Nephron progenitor cell (in vitro differentiated cells): Measurements from ENCODE around the gene SEC14L1.

Experiments
- DNase-seq: peaks from one replicate; pipeline ENCODE4 v3.0.0; 2021
- H3K27ac Mint-ChIP-seq: 2 replicates; pipeline ENCODE4 v1.8.0; 2021; ENCODE audit warnings: mild to moderate bottlenecking, moderate library complexity, mixed read lengths
- H3K27me3 Mint-ChIP-seq: 2 replicates; pipeline ENCODE4 v1.8.0; 2021; ENCODE audit warnings: mild to moderate bottlenecking, low read depth, mixed read lengths; ENCODE audit not compliant: poor library complexity
- H3K36me3 Mint-ChIP-seq: 2 replicates; pipeline ENCODE4 v1.8.0; 2021; ENCODE audit warnings: low read depth, mixed read lengths
- H3K4me1 Mint-ChIP-seq: 2 replicates; pipeline ENCODE4 v1.8.0; 2021; ENCODE audit warnings: mixed read lengths
- H3K4me3 Mint-ChIP-seq: 2 replicates; pipeline ENCODE4 v1.8.0; 2021; ENCODE audit warnings: mild to moderate bottlenecking, moderate library complexity, mixed read lengths
- H3K9me3 Mint-ChIP-seq: 2 replicates; pipeline ENCODE4 v1.8.0; 2021; ENCODE audit warnings: mild to moderate bottlenecking, moderate library complexity, mixed read lengths
- CTCF ChIP-seq: fragments of 200-600 bp; sonication (generic); IDR thresholded peaks from 2 replicates; pipeline ENCODE4 v1.5.0; 2021; ENCODE audit warnings: antibody characterized with exemption

Gene SEC14L1

GRCh38 chr17:77127735-77128361 is 12.9 kb upstream of the SEC14L1 start:
- no peaks in the 10 kb centered on the region for H3K36me3 Mint-ChIP-seq
- H3K9me3 Mint-ChIP-seq = no peaks in the 10 kb centered on the region
- no peak overlapping the region for H3K27ac Mint-ChIP-seq
- peaks cover 9% of the 10 kb centered on the region for H3K27me3 Mint-ChIP-seq
- no peak for DNase-seq
- TF ChIP-seq CTCF = no peak
- H3K4me3 Mint-ChIP-seq = no peak overlapping the region
- H3K4me1 Mint-ChIP-seq = peaks cover 75% of the 10 kb centered on the region

GRCh38 chr17:77128896-77129567 is 11.7 kb upstream of the SEC14L1 start:
- H3K9me3 Mint-ChIP-seq = no peaks in the 10 kb centered on the region
- DNase-seq = no peak
- H3K27ac Mint-ChIP-seq = peak overlapping the region; percentile 90

DNA sequence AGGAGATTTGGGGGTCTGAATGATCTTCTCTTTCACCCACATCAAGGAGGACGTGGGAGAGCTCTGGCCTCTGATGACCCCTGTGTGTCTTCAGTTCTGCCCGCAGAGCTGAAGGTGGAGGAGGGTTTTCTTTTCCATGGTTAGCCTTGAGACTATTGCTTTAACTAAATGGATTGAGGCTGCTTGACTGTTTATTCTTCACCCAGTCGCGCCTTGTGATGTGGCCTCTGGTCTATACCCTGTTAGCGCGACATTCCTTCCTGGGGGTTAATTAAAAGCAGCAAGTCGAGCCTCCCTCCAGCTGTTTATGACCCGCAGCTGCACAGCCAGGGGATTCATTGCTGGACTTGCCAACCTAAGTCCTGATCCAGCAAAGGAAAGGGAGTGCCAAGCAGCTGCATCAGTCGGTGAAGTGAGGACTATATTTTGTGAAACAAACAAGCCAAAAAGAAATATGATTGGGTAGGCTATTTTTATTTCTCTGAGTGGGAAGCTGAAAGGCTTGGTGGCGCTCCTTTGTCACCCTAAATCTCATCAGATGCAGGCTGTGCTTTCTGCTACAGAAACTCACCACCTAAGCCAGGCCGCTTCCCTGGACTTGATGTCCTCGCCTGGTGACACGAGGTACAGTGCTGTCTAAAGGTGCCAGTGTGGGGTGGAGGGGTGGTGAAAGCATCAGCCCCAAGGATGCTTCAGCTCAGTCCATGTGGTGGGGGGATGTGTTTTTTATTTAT is 11.0 kb upstream of the SEC14L1 start:
- H3K4me3 Mint-ChIP-seq = peak overlapping the region; percentile 65

More at GRCh38 chr17:77128896-77129567, 11.7 kb upstream of the SEC14L1 start:
- Mint-ChIP-seq H3K27me3 (peaks cover 13% of the 10 kb centered on the region), H3K4me1 (peaks cover 82% of the 10 kb centered on the region), H3K4me3 (no peak overlapping the region), H3K36me3 (no peaks in the 10 kb centered on the region)
- TF ChIP-seq CTCF = no peak

DNA sequence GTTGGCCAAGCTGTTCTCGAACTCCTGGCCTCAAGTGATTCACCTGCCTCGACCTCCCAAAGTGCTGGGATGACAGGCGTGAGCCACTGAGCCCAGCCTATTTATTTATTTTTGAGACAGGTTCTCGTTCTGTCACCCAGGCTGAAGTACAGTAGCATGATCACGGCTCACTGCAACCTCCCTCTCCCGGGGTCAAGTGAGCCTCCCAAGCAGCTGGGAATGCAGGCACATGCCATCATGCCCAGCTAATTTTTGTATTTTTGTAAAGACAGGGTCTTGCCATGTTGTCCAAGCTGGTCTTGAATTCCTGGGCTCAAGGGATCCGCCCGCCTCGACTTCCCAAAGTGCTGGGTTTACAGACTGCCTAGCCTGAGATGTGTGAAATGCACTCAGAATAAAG is 10.2 kb upstream of the SEC14L1 start:
- no peak for TF ChIP-seq CTCF
- no peaks in the 10 kb centered on the region for H3K36me3 Mint-ChIP-seq
- no peaks in the 10 kb centered on the region for H3K9me3 Mint-ChIP-seq
- no peak overlapping the region for H3K27ac Mint-ChIP-seq
- H3K27me3 Mint-ChIP-seq = peaks cover 16% of the 10 kb centered on the region
- H3K4me3 Mint-ChIP-seq = no peak overlapping the region
- no peak for DNase-seq
- H3K4me1 Mint-ChIP-seq = peaks cover 80% of the 10 kb centered on the region

More for the DNA sequence above, 11.0 kb upstream of the SEC14L1 start:
- DNase-seq = peak; percentile 25
- Mint-ChIP-seq H3K27me3 (peaks cover 13% of the 10 kb centered on the region), H3K36me3 (no peaks in the 10 kb centered on the region), H3K4me1 (peaks cover 78% of the 10 kb centered on the region), H3K27ac (peak overlapping the region; percentile 90), H3K9me3 (no peaks in the 10 kb centered on the region)
- TF ChIP-seq CTCF = no peak

- Mint-ChIP-seq H3K9me3 (peaks cover 6% of the 10 kb centered on the region), H3K36me3 (no peaks in the 10 kb centered on the region), H3K4me3 (no peak overlapping the region), H3K4me1 (peaks cover 80% of the 10 kb centered on the region), H3K27me3 (peaks cover 12% of the 10 kb centered on the region), H3K27ac (no peak overlapping the region)
- no peak for DNase-seq
- TF ChIP-seq CTCF = no peak
Measured at GRCh38 chr17:77131904-77132303, 8.9 kb upstream of the SEC14L1 start.
